HCT116 (cell line): Measurements from ENCODE around the gene TNNT2. TPM values are rescaled to one million over a fixed set of nuclear protein-coding genes. Genes with fewer than 3 reads are reported as not detected.

Experiments used
- ATAC-seq: fragments of 200-7000 bp; cut with Tn5 transposase; 2 replicates; pipeline ENCODE4 v1.9.1; 2020; ENCODE audit warnings: mild to moderate bottlenecking, moderate library complexity
- BruUV-seq: library from RNA; stranded (reverse); fragments of 400-500 nt; replicated peaks from 2 replicates; lab custom pipeline; 2021; lab: Mats Ljungman, UMichigan
- CTCF ChIA-PET: fragments of 300-600 bp; sonication (Branson Sonifier 250); formaldehyde crosslinking; loops from one replicate; lab custom pipeline; 2021; ENCODE audit warnings: antibody characterized with exemption; lab: Charles Lee
- POLR2A ChIA-PET: fragments of 300-600, 350-600 bp; sonication (Branson Sonifier 250); formaldehyde crosslinking; loops from one replicate; lab custom pipeline; 2021; ENCODE audit warnings: antibody characterized with exemption; lab: Charles Lee
- RAD21 ChIA-PET, 2 experiments: fragments of 300-600 bp; sonication (Branson Sonifier 250); formaldehyde crosslinking; loops; one replicate each; lab custom pipeline; 2023; ENCODE audit warnings: low total read pairs in 2 of 2; ENCODE audit not compliant: uncharacterized antibody in 2 of 2, unreplicated experiment in 2 of 2, low non-redundant PET in 1 of 2; lab: Charles Lee
- DNase-seq: peaks from one replicate; pipeline ENCODE4 v3.0.0-alpha.2; 2010; ENCODE audit warnings: low read depth, low spot score
- H2AFZ ChIP-seq: fragments of 200-600 bp; shearing (Covaris generic), sonication (generic); 2 replicates; pipeline ENCODE4 v1.6.1; 2017; ENCODE audit warnings: low read depth, mixed run types, mixed read lengths, antibody characterized with exemption, low read length; ENCODE audit not compliant: poor library complexity, severe bottlenecking
- H3K27ac ChIP-seq: 2 replicates; pipeline ENCODE4 v1.5.1; 2012; ENCODE audit warnings: low read depth, low read length
- H3K27me3 ChIP-seq: fragments of 200-600 bp; sonication (generic); 2 replicates; pipeline ENCODE4 v1.6.1; 2016; ENCODE audit warnings: mixed run types, low read length, mixed read lengths; ENCODE audit not compliant: insufficient read depth
- H3K36me3 ChIP-seq, 2 experiments: fragments of 200-500 bp in 1 of 2; fragments of 200-600 bp in 1 of 2; sonication (Bioruptor generic) in 1 of 2; sonication (generic) in 1 of 2; 2 replicates each; pipeline versions ENCODE4 v1.5.1 to v1.6.1; 2014 to 2016; ENCODE audit warnings: low read length in 2 of 2, inconsistent platforms in 1 of 2, mixed read lengths in 1 of 2, mixed run types in 1 of 2; ENCODE audit not compliant: insufficient read depth in 2 of 2, control insufficient read depth in 1 of 2
- H3K4me1 ChIP-seq, 2 experiments: fragments of 200-600 bp in 1 of 2; sonication (generic) in 1 of 2; 2 replicates each; pipeline versions ENCODE4 v1.5.1 to v1.6.1; 2012 to 2017; ENCODE audit warnings: low read length in 2 of 2, inconsistent platforms in 1 of 2, mild to moderate bottlenecking in 1 of 2, mixed read lengths in 1 of 2, mixed run types in 1 of 2, moderate library complexity in 1 of 2; ENCODE audit not compliant: insufficient read depth in 2 of 2, control insufficient read depth in 1 of 2
- H3K4me2 ChIP-seq: fragments of 200-600 bp; sonication (generic); 2 replicates; pipeline ENCODE4 v1.6.1; 2017; ENCODE audit warnings: mixed run types, low read length, mixed read lengths
- H3K4me3 ChIP-seq, 2 experiments: fragments of 200-600 bp in 1 of 2; sonication (generic) in 1 of 2; replicated peaks in 1 of 2; 2 replicates each; pipeline ENCODE4 v1.5.1; 2011 to 2016; ENCODE audit warnings: low read length in 2 of 2, control low read depth in 1 of 2, low read depth in 1 of 2, mild to moderate bottlenecking in 1 of 2, mixed read lengths in 1 of 2, mixed run types in 1 of 2
- H3K79me2 ChIP-seq: fragments of 200-600 bp; sonication (generic); 2 replicates; pipeline ENCODE4 v1.6.1; 2017; ENCODE audit warnings: mild to moderate bottlenecking, mixed run types, low read length, moderate library complexity, mixed read lengths; ENCODE audit not compliant: insufficient read depth
- H3K9ac ChIP-seq: fragments of 200-600 bp; sonication (generic); 2 replicates; pipeline ENCODE4 v1.6.1; 2016; ENCODE audit warnings: low read length, mixed read lengths
- H3K9me2 ChIP-seq: fragments of 200-600 bp; sonication (generic), shearing (Covaris generic); 2 replicates; pipeline ENCODE4 v1.6.1; 2017; ENCODE audit warnings: mixed run types, mild to moderate bottlenecking, moderate library complexity; ENCODE audit not compliant: insufficient read depth
- H3K9me3 ChIP-seq, 2 experiments: fragments of 200-500 bp in 1 of 2; fragments of 200-600 bp in 1 of 2; sonication (Bioruptor generic) in 1 of 2; sonication (generic) in 1 of 2; 2 replicates each; pipeline ENCODE4 v1.6.1; 2014 to 2017; ENCODE audit warnings: low read length in 2 of 2, mixed read lengths in 2 of 2, inconsistent platforms in 1 of 2, low read depth in 1 of 2, mild to moderate bottlenecking in 1 of 2, mixed run types in 1 of 2, moderate library complexity in 1 of 2; ENCODE audit not compliant: control insufficient read depth in 1 of 2, insufficient read depth in 1 of 2
- H4K20me1 ChIP-seq: fragments of 200-600 bp; sonication (generic), shearing (Covaris generic); 2 replicates; pipeline ENCODE4 v1.6.1; 2017; ENCODE audit warnings: mixed run types, mild to moderate bottlenecking, moderate library complexity; ENCODE audit not compliant: insufficient read depth
- CEBPB ChIP-seq: IDR thresholded peaks from 2 replicates; pipeline ENCODE4 v1.6.1; 2012; ENCODE audit warnings: low read depth
- ELF1 ChIP-seq: IDR thresholded peaks from 2 replicates; pipeline ENCODE4 v1.6.1; 2012; ENCODE audit warnings: low read depth, borderline replicate concordance
- FOSL1 ChIP-seq: IDR thresholded peaks from 2 replicates; pipeline ENCODE4 v1.6.1; 2012; ENCODE audit warnings: low read depth
- MAX ChIP-seq: IDR thresholded peaks from 2 replicates; pipeline ENCODE4 v1.6.1; 2012
- POLR2A ChIP-seq: IDR thresholded peaks from 2 replicates; pipeline ENCODE4 v1.7.0; 2011; ENCODE audit warnings: borderline replicate concordance; ENCODE audit not compliant: insufficient read depth, insufficient read length; ENCODE audit errors: extremely low read depth
- SP1 ChIP-seq: IDR thresholded peaks from 2 replicates; pipeline ENCODE4 v1.6.1; 2012; ENCODE audit warnings: low read depth
- YY1 ChIP-seq: IDR thresholded peaks from 2 replicates; pipeline ENCODE4 v1.6.1; 2011; ENCODE audit warnings: low read length, low read depth, moderate library complexity, mild to moderate bottlenecking; ENCODE audit not compliant: insufficient replicate concordance; ENCODE audit errors: extremely low read depth
- ZBTB33 ChIP-seq: IDR thresholded peaks from 2 replicates; pipeline ENCODE4 v1.6.1; 2011; ENCODE audit warnings: mild to moderate bottlenecking, low read length, moderate library complexity; ENCODE audit not compliant: insufficient replicate concordance; ENCODE audit errors: extremely low read depth
- ZNF274 ChIP-seq: fragments of 200-500 bp; sonication (Bioruptor generic); IDR thresholded peaks from 2 replicates; pipeline ENCODE4 v1.6.1; 2014; ENCODE audit warnings: mild to moderate bottlenecking, low read depth, low read length, inconsistent platforms
- intact Hi-C: fragments of 100-400 bp; cut with micrococcal nuclease; formaldehyde crosslinking; loops from 2 replicates; pipeline ENCODE4 v1.10.0; 2022
- total RNA-seq: library from RNA; stranded (reverse); gene quantifications from one replicate; pipeline ENCODE4 v1.2.1, GENCODE V29; 2021; ENCODE audit not compliant: unreplicated experiment

The TNNT2 gene
- total RNA-seq, 1 experiment from 2014 or later: 2.0 TPM

GRCh38 chr1:201419746-201420607, 42.5 kb upstream of the TNNT2 start:
- Histone ChIP-seq H3K9ac (no peak overlapping the region), H3K4me2 (no peak overlapping the region), H3K36me3 (no peaks in the 10 kb centered on the region), H3K79me2 (no peaks in the 10 kb centered on the region), H3K9me2 (no peaks in the 10 kb centered on the region), H3K4me3 (no peak overlapping the region), H4K20me1 (no peaks in the 10 kb centered on the region), H3K27me3 (no peaks in the 10 kb centered on the region), H3K4me1 (no peaks in the 10 kb centered on the region), H3K9me3 (no peaks in the 10 kb centered on the region), H3K27ac (no peak overlapping the region), H2AFZ (no peak overlapping the region)
- TF ChIP-seq SP1 (no peak), CEBPB (no peak), ZBTB33 (no peak), ELF1 (no peak), YY1 (no peak), FOSL1 (no peak), ZNF274 (no peak), MAX (no peak), POLR2A (no peak)
- ATAC-seq (no peak), DNase-seq (no peak)
- intact Hi-C loops: no loop called here
- no TSS peak for BruUV-seq
- ChIA-PET RAD21 (no interaction called here), CTCF (interaction anchor here (1.2 kb wide), 1 partner anchor 15 kb away, joined by 5 read pairs; no protein-coding TSS in a partner anchor), POLR2A (no interaction called here)
